K562 (cell line): ENCODE data around the gene UBE2S. TPM values are rescaled to one million over a fixed set of nuclear protein-coding genes. Genes with fewer than 3 reads are reported as not detected.

ENCODE experiments used
- BCOR ChIP-seq: fragments of 450-650 bp; IDR thresholded peaks from 2 replicates; pipeline ENCODE4 v1.6.1; 2016
- BRCA1 ChIP-seq, 2 experiments: fragments of 450-650 bp in 1 of 2; sonication (generic) in 1 of 2; formaldehyde crosslinking in 1 of 2; IDR thresholded peaks; 2 replicates each; pipeline versions ENCODE4 v1.5.0 to v1.6.1; 2017 to 2020; ENCODE audit warnings: mild to moderate bottlenecking in 1 of 2, missing genetic modification reagents in 1 of 2
- DPF2 ChIP-seq: fragments of 450-650 bp; IDR thresholded peaks from 2 replicates; pipeline ENCODE4 v1.6.1; 2016
- HDAC1 ChIP-seq, 2 experiments: fragments of 450-650 bp; IDR thresholded peaks; 2 replicates each; pipeline ENCODE4 v1.6.1; 2016 to 2017; ENCODE audit warnings: inconsistent platforms in 1 of 2, mild to moderate bottlenecking in 1 of 2, moderate library complexity in 1 of 2
- HDAC8 ChIP-seq: fragments of 450-650 bp; IDR thresholded peaks from 2 replicates; pipeline ENCODE4 v1.6.1; 2016; ENCODE audit warnings: mild to moderate bottlenecking, missing genetic modification characterization, moderate library complexity, missing compliant biosample characterization
- JUN ChIP-seq, 2 experiments: sonication (generic) in 1 of 2; formaldehyde crosslinking in 1 of 2; IDR thresholded peaks; 2 replicates each; pipeline versions ENCODE4 v1.6.1 to v1.8.0; 2012 to 2022; ENCODE audit warnings: borderline replicate concordance in 2 of 2, mild to moderate bottlenecking in 2 of 2, improper control_type of control experiment in 1 of 2, low read depth in 1 of 2, low read length in 1 of 2, missing genetic modification reagents in 1 of 2
- KLF13 ChIP-seq: fragments of 450-650 bp; IDR thresholded peaks from 2 replicates; pipeline ENCODE4 v1.6.1; 2016; ENCODE audit warnings: missing genetic modification characterization, low read depth, mild to moderate bottlenecking, missing compliant biosample characterization, moderate library complexity, borderline replicate concordance
- MAFK ChIP-seq: IDR thresholded peaks from 2 replicates; pipeline ENCODE4 v1.6.1; 2011; ENCODE audit warnings: low read length, improper control_type of control experiment
- MECOM ChIP-seq: fragments of 250-450 bp; sonication (Bioruptor Pico); IDR thresholded peaks from 2 replicates; pipeline ENCODE4 v1.8.0; 2022; ENCODE audit warnings: inconsistent platforms
- NCOA1 ChIP-seq: fragments of 450-650 bp; IDR thresholded peaks from 2 replicates; pipeline ENCODE4 v1.6.1; 2016; ENCODE audit warnings: low read depth
- NELFE ChIP-seq: IDR thresholded peaks from 2 replicates; pipeline ENCODE4 v1.6.1; 2011; ENCODE audit warnings: mild to moderate bottlenecking; ENCODE audit not compliant: insufficient read depth, insufficient read length
- NR2C2 ChIP-seq, 2 experiments: fragments of 200-800 bp in 1 of 2; sonication (Bioruptor generic) in 1 of 2; sonication (generic) in 1 of 2; formaldehyde crosslinking in 1 of 2; IDR thresholded peaks; 2 replicates each; pipeline versions ENCODE4 v1.6.1 to v1.8.0; 2016 to 2022; ENCODE audit warnings: mild to moderate bottlenecking in 1 of 2, missing compliant biosample characterization in 1 of 2, missing genetic modification characterization in 1 of 2, missing genetic modification reagents in 1 of 2
- PHF8 ChIP-seq: fragments of 200-600 bp; sonication (generic); IDR thresholded peaks from 2 replicates; pipeline ENCODE4 v1.6.1; 2012; ENCODE audit warnings: mixed run types, mild to moderate bottlenecking, inconsistent platforms, low read length, moderate library complexity, borderline replicate concordance
- POLR2AphosphoS2 ChIP-seq: IDR thresholded peaks from 2 replicates; pipeline ENCODE4 v1.6.1; 2012; ENCODE audit warnings: low read length, improper control_type of control experiment
- RNF2 ChIP-seq: sonication (generic); IDR thresholded peaks from 2 replicates; pipeline ENCODE4 v1.6.1; 2016
- SP1 ChIP-seq: sonication (generic); formaldehyde crosslinking; IDR thresholded peaks from 2 replicates; pipeline ENCODE4 v1.8.1; 2022; ENCODE audit warnings: mild to moderate bottlenecking, missing genetic modification reagents
- SPI1 ChIP-seq: IDR thresholded peaks from 2 replicates; pipeline ENCODE4 v1.6.1; 2011; ENCODE audit warnings: low read depth, low read length, control low read depth, borderline replicate concordance
- TAF15 ChIP-seq: fragments of 200-400 bp; formaldehyde crosslinking; IDR thresholded peaks from 2 replicates; pipeline ENCODE4 v1.6.1; 2017; ENCODE audit warnings: mild to moderate bottlenecking, low read depth, low read length, moderate library complexity
- ZFPM2 ChIP-seq: fragments of 250-450 bp; sonication (Bioruptor Pico); IDR thresholded peaks from 2 replicates; pipeline ENCODE4 v1.5.1; 2022; ENCODE audit warnings: mild to moderate bottlenecking
- ZSCAN29 ChIP-seq: fragments of 450-650 bp; IDR thresholded peaks from 2 replicates; pipeline ENCODE4 v1.6.1; 2017
- polyA plus RNA-seq, 8 experiments: library from polyadenylated mRNA; depleted of rRNA in 4 of 8; stranded (reverse) in 5 of 8; unstranded in 3 of 8; fragments of >200 nt; fragmentation: Nextera tagmentation in 2 of 8; fragmentation: Illumina TruSeq in 1 of 8; extraction: Ambion mirVana in 2 of 8; extraction: Trizol in 1 of 8; gene quantifications; 2 replicates each; pipeline versions ENCODE4 v1.2.1 to v1.2.3, GENCODE V29; 2011 to 2014; ENCODE audit warnings: inconsistent platforms in 1 of 8, missing spikeins in 1 of 8
- total RNA-seq, 7 experiments: library from RNA; depleted of rRNA in 6 of 7; stranded (reverse); fragments of >200 nt in 6 of 7; fragmentation: Illumina TruSeq in 2 of 7; extraction: Trizol in 2 of 7; gene quantifications; 2 replicates each; pipeline versions ENCODE4 v1.2.1 to v1.2.3, GENCODE V29; 2011 to 2021; ENCODE audit warnings: low replicate concordance in 1 of 7
- TF ChIP-seq, protein P1 (sequence below): fragments of 450-650 bp; formaldehyde crosslinking; IDR thresholded peaks from 2 replicates; pipeline ENCODE4 v1.4.0; 2020; ENCODE audit warnings: mild to moderate bottlenecking, moderate library complexity
- TF ChIP-seq, protein P2 (sequence below): fragments of 250-450 bp; sonication (Bioruptor Pico); IDR thresholded peaks from 2 replicates; pipeline ENCODE4 v1.5.0; 2021
- TF ChIP-seq, protein P3 (sequence below): fragments of 250-450 bp; sonication (Bioruptor Pico); IDR thresholded peaks from 2 replicates; pipeline ENCODE4 v1.9.0; 2021; ENCODE audit warnings: mild to moderate bottlenecking, inconsistent platforms

Gene UBE2S
- total and polyA plus RNA-seq, 9 of the 15 experiments (the other 6 are each of a cell fraction or from before 2014, with no cell fraction given), result 1.5 to 1,305 (median 157) TPM

DNA sequence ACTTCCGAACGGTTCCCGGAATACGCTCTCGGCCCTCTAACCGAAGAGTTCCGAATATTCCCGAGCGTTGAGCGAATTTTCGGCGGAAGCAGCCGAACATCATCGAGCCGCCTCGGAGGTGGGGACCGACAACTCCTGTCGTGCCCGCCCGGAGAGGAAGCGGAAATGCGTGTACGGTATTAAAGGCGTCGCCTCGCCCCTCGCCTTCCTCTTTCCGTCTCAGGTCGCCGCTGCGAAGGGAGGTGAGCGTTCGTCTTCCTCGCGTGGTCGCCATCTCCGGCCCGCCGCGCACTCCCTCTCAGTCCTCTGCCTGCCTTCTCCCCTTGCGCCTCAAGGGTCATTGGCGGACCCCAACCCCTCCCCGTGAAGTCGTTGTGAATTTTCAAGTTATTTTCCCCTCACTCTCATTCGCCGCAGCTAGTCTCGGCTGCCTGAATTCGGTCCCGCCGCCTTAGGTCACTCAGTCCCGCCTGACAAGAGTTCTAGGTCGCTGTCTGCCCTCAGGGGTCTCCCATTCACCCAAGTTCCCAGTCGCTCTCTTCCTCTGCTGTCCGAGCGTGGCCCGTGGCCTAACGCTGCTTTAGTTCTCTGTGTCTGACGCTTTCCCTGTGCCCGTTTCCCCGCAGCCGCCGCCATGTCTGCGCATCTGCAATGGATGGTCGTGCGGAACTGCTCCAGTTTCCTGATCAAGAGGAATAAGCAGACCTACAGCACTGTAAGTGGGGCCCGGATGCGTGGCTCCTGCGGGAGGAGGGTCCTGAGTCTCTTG lies 21.7 kb downstream of the UBE2S start, which contains the start of gene RPL28 (continued):
- no peak for TF ChIP-seq TAF15
- TF ChIP-seq RNF2, result peak; percentile 60; the same call in 1 of the 2 replicates
- peak; percentile 96 for TF ChIP-seq SPI1
- no peak for TF ChIP-seq HDAC8 (tag)
- 0 out of 2 replicates have a peak, but pooled peaks have one; percentile 10 for TF ChIP-seq JUN (IDR thresholded peaks at IDR 0.05; ENCODE audit: borderline replicate concordance, low read depth, low read length)
- no peak for TF ChIP-seq JUN (CRISPR knock-in tag; IDR thresholded peaks at IDR 0.05; ENCODE audit: borderline replicate concordance)
- peak; percentile 87; the same call in 1 of the 2 replicates for TF ChIP-seq SP1
- TF ChIP-seq, protein P1, sequence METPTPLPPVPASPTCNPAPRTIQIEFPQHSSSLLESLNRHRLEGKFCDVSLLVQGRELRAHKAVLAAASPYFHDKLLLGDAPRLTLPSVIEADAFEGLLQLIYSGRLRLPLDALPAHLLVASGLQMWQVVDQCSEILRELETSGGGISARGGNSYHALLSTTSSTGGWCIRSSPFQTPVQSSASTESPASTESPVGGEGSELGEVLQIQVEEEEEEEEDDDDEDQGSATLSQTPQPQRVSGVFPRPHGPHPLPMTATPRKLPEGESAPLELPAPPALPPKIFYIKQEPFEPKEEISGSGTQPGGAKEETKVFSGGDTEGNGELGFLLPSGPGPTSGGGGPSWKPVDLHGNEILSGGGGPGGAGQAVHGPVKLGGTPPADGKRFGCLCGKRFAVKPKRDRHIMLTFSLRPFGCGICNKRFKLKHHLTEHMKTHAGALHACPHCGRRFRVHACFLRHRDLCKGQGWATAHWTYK (CRISPR knock-in tag), result peak; percentile 52; the same call in 1 of the 2 replicates
- peak; percentile 90; the same call in 1 of the 2 replicates for TF ChIP-seq PHF8
- peak; percentile 51; the same call in 1 of the 2 replicates for TF ChIP-seq BCOR
- TF ChIP-seq ZSCAN29, result no peak
- no peak for TF ChIP-seq KLF13 (tag)
- TF ChIP-seq ZFPM2 (CRISPR knock-in tag), result no peak
- peak; percentile 87; the same call in 1 of the 2 replicates for TF ChIP-seq POLR2AphosphoS2
- peak in 1 of 2 experiments; percentile 90; a peak in 2 of 4 replicates for TF ChIP-seq HDAC1 (IDR thresholded peaks at IDR 0.05)
- peak; percentile 65 for TF ChIP-seq NELFE
- no peak for TF ChIP-seq MECOM (CRISPR knock-in tag)
- TF ChIP-seq, protein P2, sequence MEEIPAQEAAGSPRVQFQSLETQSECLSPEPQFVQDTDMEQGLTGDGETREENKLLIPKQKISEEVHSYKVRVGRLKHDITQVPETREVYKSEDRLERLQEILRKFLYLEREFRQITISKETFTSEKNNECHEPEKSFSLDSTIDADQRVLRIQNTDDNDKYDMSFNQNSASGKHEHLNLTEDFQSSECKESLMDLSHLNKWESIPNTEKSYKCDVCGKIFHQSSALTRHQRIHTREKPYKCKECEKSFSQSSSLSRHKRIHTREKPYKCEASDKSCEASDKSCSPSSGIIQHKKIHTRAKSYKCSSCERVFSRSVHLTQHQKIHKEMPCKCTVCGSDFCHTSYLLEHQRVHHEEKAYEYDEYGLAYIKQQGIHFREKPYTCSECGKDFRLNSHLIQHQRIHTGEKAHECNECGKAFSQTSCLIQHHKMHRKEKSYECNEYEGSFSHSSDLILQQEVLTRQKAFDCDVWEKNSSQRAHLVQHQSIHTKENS, result no peak
- TF ChIP-seq NCOA1, result peak; percentile 62
- TF ChIP-seq, protein P3, sequence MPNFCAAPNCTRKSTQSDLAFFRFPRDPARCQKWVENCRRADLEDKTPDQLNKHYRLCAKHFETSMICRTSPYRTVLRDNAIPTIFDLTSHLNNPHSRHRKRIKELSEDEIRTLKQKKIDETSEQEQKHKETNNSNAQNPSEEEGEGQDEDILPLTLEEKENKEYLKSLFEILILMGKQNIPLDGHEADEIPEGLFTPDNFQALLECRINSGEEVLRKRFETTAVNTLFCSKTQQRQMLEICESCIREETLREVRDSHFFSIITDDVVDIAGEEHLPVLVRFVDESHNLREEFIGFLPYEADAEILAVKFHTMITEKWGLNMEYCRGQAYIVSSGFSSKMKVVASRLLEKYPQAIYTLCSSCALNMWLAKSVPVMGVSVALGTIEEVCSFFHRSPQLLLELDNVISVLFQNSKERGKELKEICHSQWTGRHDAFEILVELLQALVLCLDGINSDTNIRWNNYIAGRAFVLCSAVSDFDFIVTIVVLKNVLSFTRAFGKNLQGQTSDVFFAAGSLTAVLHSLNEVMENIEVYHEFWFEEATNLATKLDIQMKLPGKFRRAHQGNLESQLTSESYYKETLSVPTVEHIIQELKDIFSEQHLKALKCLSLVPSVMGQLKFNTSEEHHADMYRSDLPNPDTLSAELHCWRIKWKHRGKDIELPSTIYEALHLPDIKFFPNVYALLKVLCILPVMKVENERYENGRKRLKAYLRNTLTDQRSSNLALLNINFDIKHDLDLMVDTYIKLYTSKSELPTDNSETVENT (CRISPR knock-in tag), result peak; percentile 80; the same call in 1 of the 2 replicates
- no peak for TF ChIP-seq BRCA1 (IDR thresholded peaks at IDR 0.05)
- no peak for TF ChIP-seq BRCA1 (CRISPR knock-in tag; IDR thresholded peaks at IDR 0.05)
- 0 out of 2 replicates have a peak, but pooled peaks have one; percentile 13 for TF ChIP-seq DPF2
- no peak for TF ChIP-seq MAFK
- TF ChIP-seq NR2C2 (CRISPR knock-in tag; IDR thresholded peaks at IDR 0.05), result peak; percentile 39; the same call in 1 of the 2 replicates
- TF ChIP-seq NR2C2 (tag; IDR thresholded peaks at IDR 0.05), result peak; percentile 21; the same call in 1 of the 2 replicates
